ENCODE data around the gene RAE1.
"Not testable (repeated sequence)": the region's sequence is repeated elsewhere in the genome, so short reads cannot be mapped to it uniquely, and the experiment has no call there.

RAE1 gene

DNA sequence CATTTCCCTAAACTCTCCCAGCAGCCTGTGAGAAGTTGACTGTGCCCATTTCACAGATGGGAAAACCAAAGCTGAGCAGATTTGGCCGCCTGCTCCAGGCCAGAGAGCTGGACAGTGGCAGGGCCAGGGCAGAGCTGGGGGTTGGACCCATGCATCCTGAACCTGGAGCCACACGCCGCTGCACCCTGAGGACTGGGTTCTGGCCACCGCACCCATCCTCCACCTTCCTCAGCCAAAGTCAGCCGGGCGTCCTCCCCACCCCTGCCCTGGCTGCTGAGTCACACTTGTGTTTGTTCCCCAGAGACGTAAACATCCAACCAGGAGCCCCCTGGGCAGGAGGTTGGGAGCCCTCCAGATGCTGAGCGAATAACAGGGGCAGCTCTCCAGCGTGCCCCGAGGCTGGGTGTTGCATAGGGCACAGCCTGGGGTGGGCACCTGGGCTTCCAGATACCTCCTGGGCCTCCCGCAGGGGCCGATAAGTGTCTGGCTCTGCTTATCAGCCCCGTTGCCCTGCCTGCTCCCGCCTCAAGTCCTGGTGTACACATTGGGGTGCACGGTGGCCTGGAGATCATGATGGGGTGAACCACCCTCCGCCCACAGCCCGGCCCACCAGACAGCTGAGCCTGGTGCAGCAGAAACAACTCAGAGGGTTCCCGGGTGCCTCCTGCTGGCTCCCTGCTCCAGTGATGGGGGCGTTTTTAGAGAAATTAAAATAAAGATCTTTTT lies 64.0 kb downstream of the RAE1 start:
- DNase-seq (ENCODE audit: low spot score) = peak; percentile 98

DNA sequence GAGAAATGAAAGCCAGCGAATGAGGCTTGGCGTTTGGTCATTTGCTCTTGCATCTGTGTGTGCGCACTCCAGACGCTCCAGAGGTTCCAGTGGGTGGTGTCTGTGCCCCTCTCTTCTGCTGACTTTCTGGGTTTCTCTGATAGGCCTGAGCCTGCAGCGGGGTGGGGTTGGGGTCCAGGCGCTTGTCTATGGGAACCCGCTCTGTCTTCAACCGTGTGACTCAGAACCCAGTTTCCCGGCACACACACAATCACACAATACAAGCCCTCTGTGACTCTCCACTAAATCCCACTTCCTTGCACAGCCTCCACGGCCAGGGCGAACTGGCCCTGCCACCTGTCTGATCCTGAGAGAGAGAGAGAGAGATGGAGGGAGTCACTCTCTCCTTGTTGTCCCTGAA lies 64.7 kb downstream of the RAE1 start:
- DNase-seq (ENCODE audit: low spot score) = peak; percentile 84

DNA sequence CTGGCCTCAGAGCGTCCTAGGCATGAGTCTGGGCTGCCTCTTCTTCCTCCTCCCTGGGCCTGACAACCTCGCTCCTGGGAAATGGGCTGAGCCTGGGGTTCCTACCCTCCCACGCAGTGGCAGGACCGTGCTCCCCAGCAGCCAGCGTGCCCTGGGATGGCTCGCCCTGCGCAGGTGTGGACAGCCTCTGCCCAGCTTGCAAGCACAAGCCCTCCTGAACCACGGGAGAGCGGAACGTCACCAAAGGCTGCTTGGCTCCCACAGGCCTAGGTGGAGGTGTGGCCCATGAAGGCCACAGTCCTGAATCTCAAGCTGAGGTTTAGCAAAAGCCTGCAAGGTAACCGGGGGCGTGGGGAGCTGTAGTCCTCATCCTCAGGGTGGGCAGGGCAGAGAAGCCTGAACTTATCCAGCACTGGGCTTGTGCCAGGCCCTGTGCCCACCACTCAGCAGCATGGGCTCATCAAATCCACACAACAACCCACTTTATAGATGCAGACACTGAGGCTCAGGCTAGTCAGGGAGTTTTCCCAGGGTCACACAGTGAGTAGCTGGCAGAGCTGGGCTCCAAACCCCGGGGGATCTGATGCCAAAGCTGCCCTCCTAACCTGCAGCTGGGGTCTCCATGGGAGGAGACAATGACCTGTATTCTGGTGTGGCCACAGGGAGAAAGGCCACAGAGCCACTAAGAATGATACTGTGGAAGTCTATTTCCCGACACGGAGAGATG lies 65.4 kb downstream of the RAE1 start:
- DNase-seq (ENCODE audit: low spot score) = no peak

DNA sequence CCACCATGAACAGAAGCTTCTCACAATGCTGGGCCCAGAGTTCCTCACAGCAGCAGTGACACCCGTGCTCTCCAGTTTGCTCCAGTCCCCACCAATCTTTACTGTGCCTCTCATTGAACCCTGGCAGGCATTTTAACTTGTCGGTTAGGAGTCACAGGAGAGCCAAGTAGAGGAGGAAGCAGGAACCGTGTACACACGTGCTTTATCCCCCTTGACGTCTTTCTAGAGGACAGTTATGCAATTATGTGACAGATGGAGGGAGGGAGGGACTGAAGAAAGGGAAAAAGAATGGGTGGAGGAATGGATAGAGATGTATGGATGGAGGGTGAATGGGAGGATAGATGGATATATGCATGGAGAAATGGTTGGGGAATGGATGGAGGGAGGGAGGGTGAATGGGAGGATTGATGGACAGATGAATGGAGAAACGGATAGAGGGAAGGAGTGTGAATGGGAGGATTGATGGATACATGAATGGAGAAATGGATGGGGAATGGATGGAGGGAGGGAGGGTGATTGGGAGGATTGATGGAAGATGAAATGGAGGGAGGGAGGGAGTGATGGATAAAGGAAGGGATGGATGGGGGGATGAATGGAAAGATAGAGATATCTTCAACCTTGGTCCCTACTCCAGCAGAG lies 66.1 kb downstream of the RAE1 start:
- DNase-seq (ENCODE audit: low spot score) = no peak

DNA sequence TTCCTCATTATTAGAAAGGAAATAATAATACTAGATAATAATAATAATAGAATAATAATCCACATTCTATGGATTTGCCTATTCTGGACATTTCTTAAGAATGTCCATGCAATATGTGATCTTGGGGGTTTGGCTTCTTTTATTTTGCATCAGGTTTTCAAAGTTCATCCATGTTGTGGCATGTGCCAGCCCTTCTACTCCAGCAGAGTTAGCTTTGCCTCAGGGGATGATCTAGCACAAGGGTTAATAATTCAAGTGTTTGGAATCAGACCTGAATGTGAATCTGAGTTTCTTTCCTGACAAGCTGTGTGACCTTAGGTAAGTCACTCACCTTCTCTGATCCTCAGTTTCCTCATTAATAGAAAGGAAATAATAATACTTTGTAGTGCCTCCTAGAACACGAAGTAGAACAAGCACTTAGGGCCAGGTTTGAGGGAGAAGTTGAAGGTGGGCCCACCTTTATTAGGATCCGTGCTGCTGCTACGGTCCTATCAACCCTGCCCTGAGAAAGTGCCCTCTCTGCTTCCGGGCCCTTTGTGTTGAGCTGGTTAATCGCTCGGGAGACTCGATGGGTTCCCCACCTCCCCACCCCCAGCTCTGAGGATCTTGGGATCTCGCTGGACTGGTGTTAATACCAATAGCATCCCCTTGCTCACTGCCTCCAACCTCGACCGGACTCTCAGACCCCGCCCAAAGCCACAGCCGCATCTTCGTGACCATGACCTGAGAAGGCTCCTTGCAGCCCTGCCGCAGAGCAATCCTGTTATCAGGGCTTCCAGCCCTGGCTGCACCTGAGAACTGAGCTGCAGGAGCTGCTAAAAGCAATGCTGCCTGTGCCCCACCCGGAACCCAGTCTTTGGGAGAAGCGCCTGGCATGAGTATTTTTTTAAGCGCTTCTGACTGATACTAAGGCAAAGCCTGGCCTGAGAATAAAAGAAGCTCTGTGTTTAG lies 67.0 kb downstream of the RAE1 start:
- peak; percentile 78 for DNase-seq (ENCODE audit: low spot score)

DNA sequence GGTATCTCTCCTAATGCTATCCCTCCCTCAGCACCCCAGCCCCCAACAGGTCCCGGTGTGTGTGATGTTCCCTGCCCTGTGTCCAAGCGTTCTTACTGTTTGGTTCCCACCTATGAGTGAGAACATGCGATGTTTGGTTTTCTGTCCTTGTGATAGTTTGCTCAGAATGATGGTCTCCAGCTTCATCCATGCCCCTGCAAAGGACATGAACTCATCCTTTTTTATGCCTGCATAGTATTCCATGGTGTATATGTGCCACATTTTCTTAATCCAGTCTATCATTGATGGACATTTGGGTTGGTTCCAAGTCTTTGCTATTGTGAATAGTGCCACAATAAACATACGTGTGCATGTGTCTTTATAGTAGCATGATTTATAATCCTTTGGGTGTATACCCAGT lies 68.4 kb downstream of the RAE1 start:
- DNase-seq (ENCODE audit: low spot score) = not testable (repeated sequence)

DNA sequence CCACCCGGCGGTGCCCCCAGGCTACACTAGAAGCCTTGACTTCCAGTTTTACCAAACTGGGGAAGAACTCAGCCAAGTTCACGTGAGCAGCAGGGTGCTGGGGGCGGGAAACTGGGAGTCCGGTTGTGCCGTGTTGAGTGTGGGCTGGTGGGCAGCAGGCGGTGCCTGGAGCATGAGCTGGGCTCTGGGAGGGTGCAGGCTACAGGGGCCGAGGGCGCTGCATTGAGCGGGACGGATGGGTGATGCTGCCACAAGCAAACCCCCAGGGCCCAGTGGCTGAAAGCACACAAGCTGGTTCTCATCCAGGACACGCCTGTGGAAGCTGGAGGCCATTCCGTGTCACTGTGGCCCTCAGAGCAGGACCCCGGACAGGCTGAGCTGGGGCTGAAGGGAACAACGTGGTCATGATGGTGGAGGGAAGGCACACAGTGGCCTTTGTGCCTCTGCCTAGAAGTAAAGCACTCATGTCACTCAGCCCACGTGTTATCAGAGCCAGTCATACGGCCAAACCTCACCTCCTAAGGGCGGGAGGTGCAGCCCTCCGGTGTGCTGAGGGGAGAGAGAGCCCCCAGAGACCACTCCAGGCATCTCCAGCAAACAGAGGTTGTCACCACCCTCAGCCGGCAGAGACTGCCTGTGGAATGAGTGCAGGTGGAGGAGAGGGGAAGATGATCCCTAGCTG lies 69.7 kb downstream of the RAE1 start:
- DNase-seq (ENCODE audit: low spot score) = peak; percentile 62

DNA sequence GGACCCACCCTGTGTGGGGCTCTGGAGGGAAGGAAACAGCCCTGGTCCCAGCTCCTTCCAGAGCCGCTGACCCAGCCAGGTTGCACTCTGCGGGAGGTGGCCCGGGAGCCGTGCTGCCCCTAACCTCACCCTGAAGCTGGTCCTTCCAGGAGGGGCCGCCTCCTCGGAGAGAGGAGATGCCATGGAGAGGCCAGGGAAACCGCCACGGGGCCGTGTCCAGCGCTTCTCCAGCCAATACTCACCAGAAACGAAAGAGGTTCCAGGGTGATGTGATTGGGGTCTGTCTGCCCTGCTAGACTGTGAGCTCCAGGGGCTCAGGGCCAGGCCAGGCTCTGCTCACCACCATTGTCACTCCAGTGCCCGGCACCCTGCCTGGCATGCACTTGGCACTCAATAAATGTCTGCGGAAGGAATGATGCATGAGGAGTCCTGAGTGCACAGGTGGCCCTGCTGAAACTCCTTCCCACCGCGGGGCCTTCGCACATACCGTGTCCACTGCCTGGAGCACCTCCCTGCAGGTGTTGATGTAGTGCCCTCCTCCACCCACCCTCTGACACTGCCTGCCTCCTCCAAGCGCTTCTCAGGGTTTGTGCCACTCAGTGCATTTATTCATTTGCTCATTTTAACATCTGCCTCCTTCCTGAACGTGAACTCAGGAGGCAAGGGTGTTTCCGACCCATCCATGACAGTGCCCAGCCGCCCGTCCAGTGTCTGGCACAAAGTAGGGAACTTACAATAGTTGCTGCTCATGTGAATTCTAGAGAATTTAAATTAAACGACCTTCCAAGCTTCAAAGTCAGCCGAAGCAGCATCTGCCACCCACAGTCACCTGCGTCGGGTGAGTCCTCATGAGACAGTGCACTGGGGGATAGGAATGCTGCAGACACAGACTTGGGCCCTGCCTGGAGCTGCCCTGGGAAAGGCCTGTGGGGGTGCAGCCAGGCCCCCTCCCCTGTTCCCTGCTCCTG lies 70.5 kb downstream of the RAE1 start:
- DNase-seq (ENCODE audit: low spot score) = no peak

DNA sequence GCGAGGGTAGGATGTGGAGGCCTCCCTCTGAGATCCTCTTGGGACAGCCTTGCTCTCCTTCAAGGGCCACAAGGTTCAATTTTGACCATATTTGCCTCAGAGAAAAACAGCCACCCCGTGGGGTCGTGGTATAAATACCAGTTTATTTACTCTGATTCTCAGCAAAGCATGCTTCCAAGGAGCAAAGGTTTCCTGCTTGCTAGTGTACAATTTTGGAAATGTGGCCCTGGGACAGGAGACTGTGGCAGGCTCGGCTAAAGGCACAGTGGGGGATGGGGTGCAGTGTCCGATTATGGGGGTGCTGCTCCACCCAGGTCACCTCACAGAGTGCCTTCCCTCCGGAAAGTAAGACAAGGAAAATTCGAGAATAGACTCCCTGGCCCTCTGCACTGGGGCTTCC lies 71.2 kb downstream of the RAE1 start:
- DNase-seq (ENCODE audit: low spot score) = no peak

DNA sequence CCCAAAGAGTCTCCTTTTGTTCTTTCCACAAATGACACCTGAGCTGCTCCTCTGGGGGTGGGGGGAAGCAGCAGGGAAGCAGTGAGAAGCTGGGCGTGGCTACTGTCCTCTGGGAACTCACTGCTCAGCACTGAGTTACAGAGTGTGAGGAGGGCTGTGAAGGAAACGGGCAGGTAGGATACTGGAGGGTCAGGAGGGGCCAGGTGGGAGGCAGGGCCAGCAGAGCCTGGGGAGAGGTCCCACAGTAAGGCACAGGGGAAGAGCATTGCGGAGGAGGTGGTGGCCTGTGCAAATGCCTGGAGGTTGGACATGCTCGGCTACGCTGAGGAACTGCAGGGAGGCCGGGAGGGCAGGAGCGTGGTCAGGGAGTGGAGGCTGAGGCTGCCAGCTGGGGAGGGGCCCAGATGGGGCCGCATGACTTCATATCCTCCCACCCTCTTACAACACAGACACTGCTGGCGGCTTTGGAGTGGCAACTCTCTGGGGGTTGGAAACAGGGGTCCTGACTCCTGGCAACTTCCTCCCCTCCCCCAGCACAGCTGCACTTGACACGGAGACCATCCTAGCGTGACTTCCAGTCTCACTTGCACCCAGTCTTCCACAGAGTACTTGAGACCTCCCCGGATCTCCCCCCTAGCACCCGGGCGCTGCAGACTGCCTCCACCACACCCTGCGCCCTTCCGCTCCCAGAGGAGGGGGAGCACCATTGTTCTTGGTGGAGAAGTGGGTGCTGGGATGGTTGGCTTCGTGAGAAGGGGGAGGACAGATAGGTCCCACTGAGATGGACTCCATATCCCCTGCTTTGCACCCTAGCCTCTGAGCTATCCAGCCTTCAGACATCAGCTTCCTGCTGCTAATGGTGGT lies 74.3 kb downstream of the RAE1 start:
- no peak for DNase-seq (ENCODE audit: low spot score)

DNA sequence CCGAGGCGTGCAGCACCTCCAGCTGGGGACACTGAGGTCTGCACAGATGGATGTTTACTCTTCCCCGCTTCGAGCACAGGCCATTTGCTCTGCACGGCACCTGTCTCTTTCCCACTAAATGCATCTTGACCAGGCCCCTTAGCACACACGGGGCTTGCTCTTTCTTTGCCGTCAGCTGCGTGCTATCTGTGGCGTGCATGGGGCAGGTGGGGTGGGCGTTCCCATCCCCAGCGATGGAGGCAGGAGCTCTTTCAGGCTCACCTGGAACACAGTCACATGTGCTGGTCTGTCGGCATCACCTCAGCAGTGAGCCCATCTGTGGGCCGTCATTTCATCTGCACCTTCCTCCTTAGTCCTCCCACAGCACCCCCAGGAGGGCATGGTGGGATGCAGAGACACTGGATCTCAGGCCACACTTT lies 75.2 kb downstream of the RAE1 start:
- no peak for DNase-seq (ENCODE audit: low spot score)

DNA sequence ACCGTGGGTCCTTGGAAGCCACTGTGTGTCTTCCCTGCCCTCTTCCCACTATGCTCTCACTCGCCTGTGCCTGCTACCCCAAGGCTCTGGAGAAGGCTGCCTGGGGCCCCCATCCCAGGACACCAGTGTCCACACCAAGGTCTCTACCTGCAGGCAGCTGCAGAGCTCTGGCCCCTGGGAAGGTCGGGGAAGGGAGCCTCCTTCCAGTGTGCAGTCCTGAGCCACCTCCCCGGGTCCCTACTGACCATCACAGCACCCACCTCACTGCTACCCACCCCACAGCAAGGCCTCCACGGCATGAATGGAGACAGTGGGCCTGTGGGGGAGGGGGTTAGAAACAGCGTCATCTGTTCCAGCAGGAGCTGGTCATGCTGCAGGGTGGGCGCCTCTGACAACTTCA lies 75.8 kb downstream of the RAE1 start:
- no peak for DNase-seq (ENCODE audit: low spot score)

DNA sequence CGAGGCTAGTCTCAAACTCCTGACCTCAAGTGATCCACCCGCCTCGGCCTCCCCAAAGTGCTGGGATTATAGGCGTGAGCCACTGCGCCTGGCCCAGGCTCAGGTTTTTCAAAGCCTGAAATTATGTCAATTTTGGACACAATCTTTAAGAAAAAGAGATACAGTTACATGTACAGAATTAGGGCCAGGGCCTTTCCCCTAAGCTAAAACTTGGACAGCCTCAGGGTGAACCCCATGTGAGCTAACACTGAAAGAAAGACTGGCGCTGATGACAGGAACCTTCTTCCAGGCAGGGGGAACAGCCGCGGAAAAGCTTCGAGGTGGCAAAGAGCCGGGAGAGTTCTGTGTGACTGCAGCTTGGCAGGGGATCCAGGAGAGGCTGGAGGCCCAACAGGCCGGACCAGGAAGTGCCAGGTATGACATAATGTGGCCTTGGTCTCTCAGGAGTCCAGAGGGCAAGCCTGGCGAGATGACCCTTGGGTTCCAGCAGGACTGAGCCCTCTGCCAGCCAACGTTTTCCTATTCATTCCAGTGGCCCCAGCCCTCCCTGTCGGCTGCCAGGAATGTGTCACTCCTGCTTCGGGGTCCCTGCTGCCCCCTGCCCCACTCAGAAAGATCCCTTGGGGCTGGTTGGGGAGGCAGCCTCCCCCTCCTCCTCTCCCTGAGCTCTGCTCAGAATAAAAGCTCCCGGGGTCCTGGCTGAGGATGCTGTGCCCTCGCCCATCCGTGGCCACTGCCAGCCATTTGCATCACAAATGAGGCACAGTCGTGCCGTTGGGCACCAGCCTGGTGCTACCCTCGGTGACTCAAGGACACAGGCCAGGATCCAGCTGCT lies 77.5 kb downstream of the RAE1 start:
- no peak for DNase-seq (ENCODE audit: low spot score)

All from hematopoietic multipotent progenitor cell treated with erythropoietin and hydrocortisone succinate and interleukin-3 and kit ligand, for 15 days (in vitro differentiated cells).